HCT116 (cell line): ENCODE measurements around the gene CFAP46. TPM values are rescaled to one million over a fixed set of nuclear protein-coding genes. Genes with fewer than 3 reads are reported as not detected.

Experiments used
- ATAC-seq: fragments of 200-7000 bp; cut with Tn5 transposase; 2 replicates; pipeline ENCODE4 v1.9.1; 2020; ENCODE audit warnings: mild to moderate bottlenecking, moderate library complexity
- BruUV-seq: library from RNA; stranded (reverse); fragments of 400-500 nt; replicated peaks from 2 replicates; lab custom pipeline; 2021; lab: Mats Ljungman, UMichigan
- CTCF ChIA-PET: fragments of 300-600 bp; sonication (Branson Sonifier 250); formaldehyde crosslinking; loops from one replicate; lab custom pipeline; 2021; ENCODE audit warnings: antibody characterized with exemption; lab: Charles Lee
- POLR2A ChIA-PET: fragments of 300-600, 350-600 bp; sonication (Branson Sonifier 250); formaldehyde crosslinking; loops from one replicate; lab custom pipeline; 2021; ENCODE audit warnings: antibody characterized with exemption; lab: Charles Lee
- RAD21 ChIA-PET, 2 experiments: fragments of 300-600 bp; sonication (Branson Sonifier 250); formaldehyde crosslinking; loops; one replicate each; lab custom pipeline; 2023; ENCODE audit warnings: low total read pairs in 2 of 2; ENCODE audit not compliant: uncharacterized antibody in 2 of 2, unreplicated experiment in 2 of 2, low non-redundant PET in 1 of 2; lab: Charles Lee
- DNase-seq: peaks from one replicate; pipeline ENCODE4 v3.0.0-alpha.2; 2010; ENCODE audit warnings: low read depth, low spot score
- H2AFZ ChIP-seq: fragments of 200-600 bp; shearing (Covaris generic), sonication (generic); 2 replicates; pipeline ENCODE4 v1.6.1; 2017; ENCODE audit warnings: low read depth, mixed run types, mixed read lengths, antibody characterized with exemption, low read length; ENCODE audit not compliant: poor library complexity, severe bottlenecking
- H3K27ac ChIP-seq: 2 replicates; pipeline ENCODE4 v1.5.1; 2012; ENCODE audit warnings: low read depth, low read length
- H3K27me3 ChIP-seq: fragments of 200-600 bp; sonication (generic); 2 replicates; pipeline ENCODE4 v1.6.1; 2016; ENCODE audit warnings: mixed run types, low read length, mixed read lengths; ENCODE audit not compliant: insufficient read depth
- H3K36me3 ChIP-seq, 2 experiments: fragments of 200-500 bp in 1 of 2; fragments of 200-600 bp in 1 of 2; sonication (Bioruptor generic) in 1 of 2; sonication (generic) in 1 of 2; 2 replicates each; pipeline versions ENCODE4 v1.5.1 to v1.6.1; 2014 to 2016; ENCODE audit warnings: low read length in 2 of 2, inconsistent platforms in 1 of 2, mixed read lengths in 1 of 2, mixed run types in 1 of 2; ENCODE audit not compliant: insufficient read depth in 2 of 2, control insufficient read depth in 1 of 2
- H3K4me1 ChIP-seq, 2 experiments: fragments of 200-600 bp in 1 of 2; sonication (generic) in 1 of 2; 2 replicates each; pipeline versions ENCODE4 v1.5.1 to v1.6.1; 2012 to 2017; ENCODE audit warnings: low read length in 2 of 2, inconsistent platforms in 1 of 2, mild to moderate bottlenecking in 1 of 2, mixed read lengths in 1 of 2, mixed run types in 1 of 2, moderate library complexity in 1 of 2; ENCODE audit not compliant: insufficient read depth in 2 of 2, control insufficient read depth in 1 of 2
- H3K4me2 ChIP-seq: fragments of 200-600 bp; sonication (generic); 2 replicates; pipeline ENCODE4 v1.6.1; 2017; ENCODE audit warnings: mixed run types, low read length, mixed read lengths
- H3K4me3 ChIP-seq, 2 experiments: fragments of 200-600 bp in 1 of 2; sonication (generic) in 1 of 2; replicated peaks in 1 of 2; 2 replicates each; pipeline ENCODE4 v1.5.1; 2011 to 2016; ENCODE audit warnings: low read length in 2 of 2, control low read depth in 1 of 2, low read depth in 1 of 2, mild to moderate bottlenecking in 1 of 2, mixed read lengths in 1 of 2, mixed run types in 1 of 2
- H3K79me2 ChIP-seq: fragments of 200-600 bp; sonication (generic); 2 replicates; pipeline ENCODE4 v1.6.1; 2017; ENCODE audit warnings: mild to moderate bottlenecking, mixed run types, low read length, moderate library complexity, mixed read lengths; ENCODE audit not compliant: insufficient read depth
- H3K9ac ChIP-seq: fragments of 200-600 bp; sonication (generic); 2 replicates; pipeline ENCODE4 v1.6.1; 2016; ENCODE audit warnings: low read length, mixed read lengths
- H3K9me2 ChIP-seq: fragments of 200-600 bp; sonication (generic), shearing (Covaris generic); 2 replicates; pipeline ENCODE4 v1.6.1; 2017; ENCODE audit warnings: mixed run types, mild to moderate bottlenecking, moderate library complexity; ENCODE audit not compliant: insufficient read depth
- H3K9me3 ChIP-seq, 2 experiments: fragments of 200-500 bp in 1 of 2; fragments of 200-600 bp in 1 of 2; sonication (Bioruptor generic) in 1 of 2; sonication (generic) in 1 of 2; 2 replicates each; pipeline ENCODE4 v1.6.1; 2014 to 2017; ENCODE audit warnings: low read length in 2 of 2, mixed read lengths in 2 of 2, inconsistent platforms in 1 of 2, low read depth in 1 of 2, mild to moderate bottlenecking in 1 of 2, mixed run types in 1 of 2, moderate library complexity in 1 of 2; ENCODE audit not compliant: control insufficient read depth in 1 of 2, insufficient read depth in 1 of 2
- H4K20me1 ChIP-seq: fragments of 200-600 bp; sonication (generic), shearing (Covaris generic); 2 replicates; pipeline ENCODE4 v1.6.1; 2017; ENCODE audit warnings: mixed run types, mild to moderate bottlenecking, moderate library complexity; ENCODE audit not compliant: insufficient read depth
- CBX3 ChIP-seq: IDR thresholded peaks from 2 replicates; pipeline ENCODE4 v1.6.1; 2012; ENCODE audit warnings: low read depth
- CEBPB ChIP-seq: IDR thresholded peaks from 2 replicates; pipeline ENCODE4 v1.6.1; 2012; ENCODE audit warnings: low read depth
- EGR1 ChIP-seq: IDR thresholded peaks from 2 replicates; pipeline ENCODE4 v1.6.1; 2012; ENCODE audit warnings: low read depth
- EZH2 ChIP-seq: fragments of 200-600 bp; sonication (generic); IDR thresholded peaks from 2 replicates; pipeline ENCODE4 v1.6.1; 2017; ENCODE audit warnings: antibody characterized with exemption, mixed run types
- JUND ChIP-seq: IDR thresholded peaks from 2 replicates; pipeline ENCODE4 v1.6.1; 2012
- RAD21 ChIP-seq: IDR thresholded peaks from 2 replicates; pipeline ENCODE4 v1.6.1; 2012; ENCODE audit warnings: low read depth, mild to moderate bottlenecking
- SIN3A ChIP-seq: IDR thresholded peaks from 2 replicates; pipeline ENCODE4 v1.6.1; 2012; ENCODE audit warnings: low read depth
- SP1 ChIP-seq: IDR thresholded peaks from 2 replicates; pipeline ENCODE4 v1.6.1; 2012; ENCODE audit warnings: low read depth
- YY1 ChIP-seq: IDR thresholded peaks from 2 replicates; pipeline ENCODE4 v1.6.1; 2011; ENCODE audit warnings: low read length, low read depth, moderate library complexity, mild to moderate bottlenecking; ENCODE audit not compliant: insufficient replicate concordance; ENCODE audit errors: extremely low read depth
- ZFX ChIP-seq: fragments of 450-650 bp; IDR thresholded peaks from 2 replicates; pipeline ENCODE4 v1.6.1; 2017
- ZNF274 ChIP-seq: fragments of 200-500 bp; sonication (Bioruptor generic); IDR thresholded peaks from 2 replicates; pipeline ENCODE4 v1.6.1; 2014; ENCODE audit warnings: mild to moderate bottlenecking, low read depth, low read length, inconsistent platforms
- intact Hi-C: fragments of 100-400 bp; cut with micrococcal nuclease; formaldehyde crosslinking; loops from 2 replicates; pipeline ENCODE4 v1.10.0; 2022
- total RNA-seq: library from RNA; stranded (reverse); gene quantifications from one replicate; pipeline ENCODE4 v1.2.1, GENCODE V29; 2021; ENCODE audit not compliant: unreplicated experiment
- TF ChIP-seq, protein P1 (sequence below), 3 experiments: fragments of 200-600 bp in 1 of 3; sonication (generic) in 1 of 3; IDR thresholded peaks in 2 of 3; conservative IDR thresholded peaks in 1 of 3; 2 replicates each; pipeline ENCODE4 v1.5.1; 2012 to 2017; ENCODE audit warnings: low read depth in 2 of 3, low read length in 2 of 3, antibody characterized with exemption in 1 of 3, borderline replicate concordance in 1 of 3, control low read depth in 1 of 3, mild to moderate bottlenecking in 1 of 3, mixed read lengths in 1 of 3, mixed run types in 1 of 3, moderate library complexity in 1 of 3; ENCODE audit not compliant: insufficient read depth in 1 of 3
- TF ChIP-seq, protein P2 (sequence below): IDR thresholded peaks from 2 replicates; pipeline ENCODE4 v1.6.1; 2012

The CFAP46 gene
- total RNA-seq, 1 experiment from 2014 or later, result 1.4 TPM

DNA sequence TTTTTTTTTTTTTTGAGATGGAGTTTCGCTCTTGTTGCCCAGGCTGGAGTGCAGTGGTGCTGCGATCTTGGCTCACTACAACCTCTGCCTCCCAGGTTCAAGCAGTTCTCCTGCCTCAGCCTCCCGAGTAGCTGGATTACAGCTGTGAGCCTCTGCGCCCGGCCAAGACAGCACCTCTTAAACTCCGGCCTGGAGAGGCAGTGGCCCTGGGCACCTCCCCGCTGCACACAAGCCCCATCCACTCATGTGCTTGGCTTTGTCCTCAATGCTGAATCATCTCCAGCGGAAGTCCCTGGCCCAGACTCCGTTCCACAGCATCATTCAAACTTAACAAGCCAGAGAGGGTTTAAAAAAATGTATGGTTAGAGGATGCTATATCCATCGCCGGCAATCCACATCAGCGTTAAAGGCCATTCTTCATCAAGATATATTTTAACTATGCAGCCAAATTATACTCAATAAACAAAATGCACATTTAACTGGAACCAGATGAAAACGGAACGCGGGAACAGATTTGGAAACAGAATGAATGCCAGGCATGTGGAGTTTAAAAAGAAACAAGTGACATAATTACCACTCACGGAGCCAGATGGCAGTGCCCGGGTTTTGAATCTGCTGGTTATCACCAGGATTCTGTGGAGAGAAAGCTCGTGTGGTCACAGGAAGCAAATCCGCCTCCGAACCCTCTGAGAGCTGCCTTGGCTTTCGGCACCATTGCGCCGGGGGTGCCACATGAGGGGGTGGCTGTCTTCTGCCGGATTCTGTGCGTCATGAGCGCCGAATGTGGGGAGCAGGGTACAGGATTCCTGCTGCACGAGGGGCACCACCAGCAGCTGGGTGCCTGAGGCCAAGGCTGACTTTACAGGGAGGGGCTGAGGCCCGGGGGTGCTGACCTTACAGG, 45.6 kb upstream of the CFAP46 start:
- ChIA-PET CTCF (no interaction called here), RAD21 (no interaction called here), POLR2A (no interaction called here)
- no TSS peak for BruUV-seq
- Histone ChIP-seq H3K79me2 (no peaks in the 10 kb centered on the region), H3K9ac (no peak overlapping the region), H3K36me3 (no peaks in the 10 kb centered on the region), H3K4me2 (no peak overlapping the region), H3K9me2 (no peaks in the 10 kb centered on the region), H3K4me1 (no peaks in the 10 kb centered on the region), H2AFZ (no peak overlapping the region), H4K20me1 (no peaks in the 10 kb centered on the region), H3K27ac (no peak overlapping the region), H3K4me3 (no peak overlapping the region), H3K9me3 (no peaks in the 10 kb centered on the region), H3K27me3 (no peaks in the 10 kb centered on the region)
- ATAC-seq, result no peak
- TF ChIP-seq EGR1, result no peak
- no peak for TF ChIP-seq ZFX
- no peak for TF ChIP-seq CEBPB
- TF ChIP-seq SP1, result no peak
- intact Hi-C loops, result no loop called here
- DNase-seq, result no peak

DNA sequence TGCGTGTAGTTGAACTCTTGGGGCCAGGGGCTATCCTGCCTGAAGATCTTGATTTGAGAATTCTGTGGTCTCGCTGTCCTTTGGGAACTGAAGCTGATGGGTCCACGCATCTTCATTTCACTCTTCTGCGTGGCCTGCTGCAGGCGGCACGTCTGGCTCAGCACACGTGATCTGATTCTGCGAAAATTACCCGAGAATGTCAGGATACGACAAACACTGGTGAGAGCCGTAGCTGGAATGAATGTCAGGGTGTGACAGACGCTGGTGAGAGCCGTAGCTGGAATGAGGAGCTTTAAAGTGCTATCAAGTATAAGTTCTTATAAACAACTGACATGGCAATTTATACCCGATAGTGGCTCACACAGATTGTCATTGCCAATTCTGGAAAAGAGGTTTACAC, 44.6 kb upstream of the CFAP46 start:
- no peaks in the 10 kb centered on the region for H3K27me3 ChIP-seq
- no peak overlapping the region for H2AFZ ChIP-seq
- H3K27ac ChIP-seq, result no peak overlapping the region
- H4K20me1 ChIP-seq, result no peaks in the 10 kb centered on the region
- BruUV-seq, result no TSS peak
- ChIA-PET CTCF (no interaction called here), RAD21 (no interaction called here)
- DNase-seq (no peak), ATAC-seq (no peak)
- no peaks in the 10 kb centered on the region for H3K9me2 ChIP-seq
- H3K4me2 ChIP-seq, result no peak overlapping the region
- H3K9ac ChIP-seq, result no peak overlapping the region
- no peaks in the 10 kb centered on the region for H3K9me3 ChIP-seq
- H3K4me3 ChIP-seq, result no peak overlapping the region
- intact Hi-C loops, result no loop called here
- TF ChIP-seq RAD21, result no peak
- no peak for TF ChIP-seq CBX3
- TF ChIP-seq EZH2, result no peak
- TF ChIP-seq YY1, result no peak
- TF ChIP-seq SIN3A, result no peak
- TF ChIP-seq SP1, result no peak
- TF ChIP-seq JUND, result no peak
- TF ChIP-seq ZNF274, result no peak
- TF ChIP-seq, protein P1, sequence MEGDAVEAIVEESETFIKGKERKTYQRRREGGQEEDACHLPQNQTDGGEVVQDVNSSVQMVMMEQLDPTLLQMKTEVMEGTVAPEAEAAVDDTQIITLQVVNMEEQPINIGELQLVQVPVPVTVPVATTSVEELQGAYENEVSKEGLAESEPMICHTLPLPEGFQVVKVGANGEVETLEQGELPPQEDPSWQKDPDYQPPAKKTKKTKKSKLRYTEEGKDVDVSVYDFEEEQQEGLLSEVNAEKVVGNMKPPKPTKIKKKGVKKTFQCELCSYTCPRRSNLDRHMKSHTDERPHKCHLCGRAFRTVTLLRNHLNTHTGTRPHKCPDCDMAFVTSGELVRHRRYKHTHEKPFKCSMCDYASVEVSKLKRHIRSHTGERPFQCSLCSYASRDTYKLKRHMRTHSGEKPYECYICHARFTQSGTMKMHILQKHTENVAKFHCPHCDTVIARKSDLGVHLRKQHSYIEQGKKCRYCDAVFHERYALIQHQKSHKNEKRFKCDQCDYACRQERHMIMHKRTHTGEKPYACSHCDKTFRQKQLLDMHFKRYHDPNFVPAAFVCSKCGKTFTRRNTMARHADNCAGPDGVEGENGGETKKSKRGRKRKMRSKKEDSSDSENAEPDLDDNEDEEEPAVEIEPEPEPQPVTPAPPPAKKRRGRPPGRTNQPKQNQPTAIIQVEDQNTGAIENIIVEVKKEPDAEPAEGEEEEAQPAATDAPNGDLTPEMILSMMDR (IDR thresholded peaks at IDR 0.05 in 2 of 3, conservative IDR thresholded peaks at IDR 0.05 in 1 of 3; ENCODE audit: borderline replicate concordance in 1 of 3, insufficient read depth in 1 of 3, low read depth in 2 of 3, low read length in 2 of 3), result no peak
- TF ChIP-seq, protein P2, sequence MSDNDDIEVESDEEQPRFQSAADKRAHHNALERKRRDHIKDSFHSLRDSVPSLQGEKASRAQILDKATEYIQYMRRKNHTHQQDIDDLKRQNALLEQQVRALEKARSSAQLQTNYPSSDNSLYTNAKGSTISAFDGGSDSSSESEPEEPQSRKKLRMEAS, result no peak
- TF ChIP-seq, all 23 proteins: peak for 0
- H3K36me3 ChIP-seq, result no peaks in the 10 kb centered on the region
- no peaks in the 10 kb centered on the region for H3K4me1 ChIP-seq
- no peaks in the 10 kb centered on the region for H3K79me2 ChIP-seq
- POLR2A ChIA-PET, result no interaction called here
